Tibial nerve (tissue), 4 donors: ENCODE results near the gene ZNF688. TPM values are rescaled to one million over a fixed set of nuclear protein-coding genes. Genes with fewer than 3 reads are reported as not detected.
"Not testable (repeated sequence)": the region's sequence is repeated elsewhere in the genome, so short reads cannot be mapped to it uniquely, and the experiment has no call there.

Experiments
- DNase-seq, 2 donors: peaks; one replicate each; pipeline ENCODE4 v3.0.0-alpha.2; 2019; ENCODE audit warnings: low spot score in 2 of 2
- H3K27ac ChIP-seq, 4 donors: fragments of 200-600 bp; sonication (generic) in 3 of 4; one replicate each; pipeline ENCODE4 v1.5.1; 2017 to 2019; ENCODE audit warnings: mild to moderate bottlenecking in 1 of 4
- H3K27me3 ChIP-seq, 2 donors: fragments of 200-600 bp; sonication (generic) in 1 of 2; one replicate each; pipeline versions ENCODE4 v1.5.1 to v1.6.0; 2017 to 2019
- H3K36me3 ChIP-seq, 3 donors: fragments of 200-600 bp; sonication (generic); one replicate each; pipeline ENCODE4 v1.5.1; 2018 to 2019
- H3K4me1 ChIP-seq, 4 donors: fragments of 200-600 bp; sonication (generic) in 3 of 4; one replicate each; pipeline ENCODE4 v1.5.1; 2017 to 2019
- H3K4me3 ChIP-seq, 4 donors: fragments of 200-600 bp; sonication (generic) in 3 of 4; one replicate each; pipeline ENCODE4 v1.5.1; 2017 to 2019; ENCODE audit warnings: mild to moderate bottlenecking in 1 of 4, moderate library complexity in 1 of 4
- H3K9me3 ChIP-seq, 4 donors: fragments of 200-600 bp; sonication (generic) in 3 of 4; one replicate each; pipeline ENCODE4 v1.5.1; 2017 to 2019
- EP300 ChIP-seq, 2 donors: sonication (generic); formaldehyde crosslinking; IDR thresholded peaks; one replicate each; pipeline ENCODE4 v1.6.1; 2017; ENCODE audit warnings: antibody characterized with exemption in 2 of 2, mild to moderate bottlenecking in 1 of 2
- POLR2A ChIP-seq, 2 donors: fragments of 450-650 bp; IDR thresholded peaks; one replicate each; pipeline ENCODE4 v1.6.1; 2017; ENCODE audit warnings: antibody characterized with exemption in 2 of 2, mild to moderate bottlenecking in 2 of 2, moderate library complexity in 2 of 2
- WGBS, 2 donors: methylation state at CpG; one replicate each; pipeline ENCODE4 v1.1.5; 2018; 5-methylcytosine and 5-hydroxymethylcytosine counted together
- total RNA-seq, 4 donors: library from RNA; depleted of rRNA; stranded (reverse); fragments of >200 nt; gene quantifications; one replicate each; pipeline ENCODE4 v1.1.0, GENCODE V29; 2016
- TF ChIP-seq, protein P1 (sequence below), 5 experiments: fragments of 200-600 bp in 3 of 5; fragments of 450-650 bp in 2 of 5; sonication (generic) in 3 of 5; IDR thresholded peaks; one replicate each; pipeline ENCODE4 v1.5.1; 2016 to 2019; ENCODE audit warnings: antibody characterized with exemption in 5 of 5, mild to moderate bottlenecking in 3 of 5, moderate library complexity in 2 of 5

ZNF688 gene
- total RNA-seq, 4 donors from 2014 or later = 15.7 to 28.6 (median 22.9) TPM

GRCh38 chr16:30548416-30549253 is 22.9 kb downstream of the ZNF688 start:
- TF ChIP-seq POLR2A (IDR thresholded peaks at IDR 0.05) (no peak), EP300 (IDR thresholded peaks at IDR 0.05) (no peak)
- TF ChIP-seq, protein P1, sequence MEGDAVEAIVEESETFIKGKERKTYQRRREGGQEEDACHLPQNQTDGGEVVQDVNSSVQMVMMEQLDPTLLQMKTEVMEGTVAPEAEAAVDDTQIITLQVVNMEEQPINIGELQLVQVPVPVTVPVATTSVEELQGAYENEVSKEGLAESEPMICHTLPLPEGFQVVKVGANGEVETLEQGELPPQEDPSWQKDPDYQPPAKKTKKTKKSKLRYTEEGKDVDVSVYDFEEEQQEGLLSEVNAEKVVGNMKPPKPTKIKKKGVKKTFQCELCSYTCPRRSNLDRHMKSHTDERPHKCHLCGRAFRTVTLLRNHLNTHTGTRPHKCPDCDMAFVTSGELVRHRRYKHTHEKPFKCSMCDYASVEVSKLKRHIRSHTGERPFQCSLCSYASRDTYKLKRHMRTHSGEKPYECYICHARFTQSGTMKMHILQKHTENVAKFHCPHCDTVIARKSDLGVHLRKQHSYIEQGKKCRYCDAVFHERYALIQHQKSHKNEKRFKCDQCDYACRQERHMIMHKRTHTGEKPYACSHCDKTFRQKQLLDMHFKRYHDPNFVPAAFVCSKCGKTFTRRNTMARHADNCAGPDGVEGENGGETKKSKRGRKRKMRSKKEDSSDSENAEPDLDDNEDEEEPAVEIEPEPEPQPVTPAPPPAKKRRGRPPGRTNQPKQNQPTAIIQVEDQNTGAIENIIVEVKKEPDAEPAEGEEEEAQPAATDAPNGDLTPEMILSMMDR (IDR thresholded peaks at IDR 0.05) = no peak
- Histone ChIP-seq H3K27me3 (no peaks in the 10 kb centered on the region), H3K36me3 (peaks cover 0 to 8% (median 0%) of the 10 kb centered on the region in 3 donors), H3K4me3 (no peak overlapping the region), H3K27ac (no peak overlapping the region), H3K4me1 (peaks cover 0 to 22% (median 0%) of the 10 kb centered on the region in 4 donors), H3K9me3 (no peaks in the 10 kb centered on the region)
- DNase-seq = no peak
- 72 to 76% methylated on average over 8 of the region's 8 CpGs for WGBS, 2 donors

DNA sequence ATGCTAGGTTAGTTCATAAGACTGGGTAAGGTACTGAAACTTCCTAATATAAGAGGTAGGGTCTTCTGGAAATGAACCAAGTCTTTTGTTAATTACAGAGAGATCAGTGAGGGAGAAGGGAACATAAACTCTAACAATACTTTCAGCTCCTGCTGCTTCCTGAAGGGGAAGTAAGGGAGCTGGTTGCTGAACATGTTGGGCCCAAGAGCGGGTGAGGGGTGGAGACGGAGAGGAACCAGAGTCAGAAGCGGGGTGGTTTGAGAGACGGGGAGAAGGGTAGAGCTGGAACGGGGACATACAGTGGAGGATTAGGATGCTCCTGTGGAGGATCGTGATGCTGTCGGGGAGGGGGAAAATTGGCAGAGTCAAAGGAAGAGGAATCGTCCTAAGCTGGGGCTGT is 25.4 kb downstream of the ZNF688 start:
- no peaks in the 10 kb centered on the region for H3K9me3 ChIP-seq
- H3K36me3 ChIP-seq = no peaks in the 10 kb centered on the region
- H3K27me3 ChIP-seq = no peaks in the 10 kb centered on the region
- TF ChIP-seq POLR2A (IDR thresholded peaks at IDR 0.05) (no peak), EP300 (IDR thresholded peaks at IDR 0.05) (no peak)
- TF ChIP-seq, protein P1 (IDR thresholded peaks at IDR 0.05) = no peak
- H3K4me1 ChIP-seq = peaks cover 0 to 9% (median 0%) of the 10 kb centered on the region in 4 donors
- no peak for DNase-seq
- WGBS, 2 donors = 68 to 70% methylated on average over 8 of the region's 8 CpGs
- H3K4me3 ChIP-seq = no peak overlapping the region
- H3K27ac ChIP-seq = no peak overlapping the region

DNA sequence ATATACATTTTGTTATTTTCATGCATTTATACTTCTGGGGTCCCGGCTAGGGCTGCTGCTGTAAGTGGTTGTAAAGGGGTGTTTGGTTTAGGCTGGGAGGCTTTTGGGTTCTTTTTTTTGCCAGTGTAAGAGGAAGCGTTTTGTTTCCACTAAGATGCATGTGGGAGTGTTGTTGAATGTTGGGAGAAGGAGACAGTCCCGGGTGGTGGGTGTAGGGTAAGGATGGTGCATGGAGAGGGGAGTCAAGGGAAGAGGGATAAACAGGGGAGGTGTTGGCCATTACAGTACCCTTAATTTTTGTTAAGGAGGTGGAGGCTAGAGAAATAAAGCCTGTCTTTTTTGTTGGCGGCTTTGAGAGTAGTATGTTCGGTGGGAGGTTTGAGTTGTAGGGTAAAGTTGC is 28.4 kb downstream of the ZNF688 start:
- Histone ChIP-seq H3K27ac (no peak overlapping the region), H3K4me1 (peaks cover 0 to 11% (median 0%) of the 10 kb centered on the region in 4 donors), H3K27me3 (no peaks in the 10 kb centered on the region), H3K9me3 (no peaks in the 10 kb centered on the region), H3K36me3 (no peaks in the 10 kb centered on the region), H3K4me3 (no peak overlapping the region)
- TF ChIP-seq, protein P1 (IDR thresholded peaks at IDR 0.05) = no peak
- TF ChIP-seq POLR2A (IDR thresholded peaks at IDR 0.05) (no peak), EP300 (IDR thresholded peaks at IDR 0.05) (no peak)
- 72 to 75% methylated on average over 5 of the region's 5 CpGs for WGBS, 2 donors
- no peak for DNase-seq

DNA sequence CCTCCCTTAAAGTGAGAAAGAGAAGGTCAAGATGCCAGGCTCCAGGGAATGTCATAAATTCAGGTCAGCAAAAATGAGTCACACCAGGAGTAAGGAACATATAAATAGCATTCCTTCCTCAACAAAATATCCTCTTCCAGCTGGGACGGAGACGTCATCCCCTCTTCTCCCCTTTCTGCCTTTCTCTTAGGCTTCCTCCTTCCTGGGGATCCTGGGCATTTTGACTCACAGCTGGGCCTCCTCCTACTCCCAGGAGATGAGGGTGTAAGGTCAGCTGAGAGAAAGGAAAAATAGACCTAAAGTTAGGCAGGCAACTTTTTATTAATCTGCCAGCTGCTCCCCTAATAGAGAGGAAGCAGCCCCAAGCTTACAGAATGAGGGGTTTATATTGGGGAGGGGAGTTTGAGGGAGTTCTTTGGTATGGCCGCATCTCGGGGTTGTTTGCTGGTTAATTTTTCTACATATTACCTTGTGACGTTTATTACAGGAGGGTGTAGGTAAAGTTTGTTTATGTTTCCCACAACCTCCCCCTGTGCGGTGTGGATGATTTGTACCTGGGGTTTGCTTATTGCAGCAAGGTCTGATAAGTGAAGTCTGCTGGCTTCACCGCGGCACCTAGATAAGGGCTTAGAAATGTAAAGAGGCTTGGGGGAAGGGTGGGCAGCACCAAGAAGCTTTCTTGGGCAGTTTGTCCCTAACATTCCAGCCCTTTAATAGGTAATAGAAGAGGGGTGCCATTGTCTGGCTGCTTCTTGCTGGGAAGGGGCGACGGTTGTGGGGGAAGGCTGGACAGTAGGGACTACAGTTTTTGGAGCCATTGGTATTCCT is 29.8 kb downstream of the ZNF688 start:
- WGBS, 2 donors = 43 to 49% methylated on average over 10 of the region's 10 CpGs
- H3K4me3 ChIP-seq = no peak overlapping the region
- no peaks in the 10 kb centered on the region for H3K9me3 ChIP-seq
- peaks cover 0 to 11% (median 0%) of the 10 kb centered on the region in 4 donors for H3K4me1 ChIP-seq
- no peak for TF ChIP-seq POLR2A (IDR thresholded peaks at IDR 0.05)
- TF ChIP-seq, protein P1 (IDR thresholded peaks at IDR 0.05) = no peak
- TF ChIP-seq EP300 (IDR thresholded peaks at IDR 0.05) = no peak
- DNase-seq = no peak
- no peaks in the 10 kb centered on the region for H3K36me3 ChIP-seq
- H3K27ac ChIP-seq = no peak overlapping the region
- no peaks in the 10 kb centered on the region for H3K27me3 ChIP-seq

- H3K27ac ChIP-seq, H3K36me3 ChIP-seq, H3K9me3 ChIP-seq, H3K27me3 ChIP-seq, DNase-seq, H3K4me3 ChIP-seq: not testable (repeated sequence)
- H3K4me1 ChIP-seq = peaks cover 0 to 13% (median 5%) of the 10 kb centered on the region in 4 donors
- 62 to 65% methylated on average over 9 of the region's 9 CpGs for WGBS, 2 donors
Observed at GRCh38 chr16:30540916-30541464, 30.5 kb downstream of the ZNF688 start.

DNA sequence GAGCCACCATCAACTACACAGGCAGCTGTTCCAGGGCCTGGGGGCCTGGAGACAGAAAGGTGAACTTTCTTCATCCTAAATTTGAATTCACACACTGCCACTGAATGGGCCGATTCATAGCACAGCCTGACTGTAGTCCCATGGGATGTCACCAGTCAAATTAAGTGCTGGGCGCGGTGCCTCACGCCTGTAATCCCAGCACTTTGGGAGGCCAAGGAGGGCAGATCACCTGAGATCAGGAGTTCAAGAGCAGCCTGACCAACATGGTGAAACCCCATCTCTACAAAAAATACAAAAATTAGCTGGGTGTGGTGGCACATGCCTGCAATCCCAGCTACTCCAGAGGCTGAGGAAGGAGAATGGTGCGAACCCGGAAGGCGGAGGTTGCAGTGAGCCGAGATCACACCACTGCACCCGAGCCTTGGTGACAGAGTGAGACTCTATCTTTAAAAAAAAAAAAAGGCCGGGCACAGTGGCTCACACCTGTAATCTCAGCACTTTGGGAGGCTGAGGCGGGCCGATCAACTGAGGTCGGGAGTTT is 31.5 kb downstream of the ZNF688 start:
- not testable (repeated sequence) for H3K27ac ChIP-seq, H3K36me3 ChIP-seq, H3K9me3 ChIP-seq, DNase-seq, H3K27me3 ChIP-seq, H3K4me3 ChIP-seq
- peaks cover 0 to 19% (median 10%) of the 10 kb centered on the region in 4 donors for H3K4me1 ChIP-seq
- 83 to 96% methylated on average over 13 of the region's 13 CpGs for WGBS, 2 donors
